ENCODE measurements around the gene DLG1.

Gene DLG1

GRCh38 chr3:197312431-197312830 lies 14.0 kb upstream of the DLG1 start:
- no peak for DNase-seq

- no peak for DNase-seq
Measured at GRCh38 chr3:197311591-197311990, 13.2 kb upstream of the DLG1 start.

- DNase-seq, result no peak
Measured at GRCh38 chr3:197309528-197310361, 11.3 kb upstream of the DLG1 start.

GRCh38 chr3:197308591-197308990 lies 10.2 kb upstream of the DLG1 start:
- DNase-seq, result no peak

- DNase-seq, result no peak
Measured at GRCh38 chr3:197306374-197307086, 8.1 kb upstream of the DLG1 start.

- no peak for DNase-seq
Measured at GRCh38 chr3:197305854-197306253, 7.4 kb upstream of the DLG1 start.

GRCh38 chr3:197303452-197303851 lies 5.0 kb upstream of the DLG1 start:
- DNase-seq, result no peak

- no peak for DNase-seq
Measured at GRCh38 chr3:197302696-197303341, 4.4 kb upstream of the DLG1 start.

GRCh38 chr3:197302033-197302432 lies 3.6 kb upstream of the DLG1 start:
- no peak for DNase-seq

- DNase-seq, result no peak
Measured at GRCh38 chr3:197300361-197300760, 1.9 kb upstream of the DLG1 start.

GRCh38 chr3:197298945-197299854 lies 788 bp upstream of the DLG1 start:
- DNase-seq, result peak; percentile 73

- peak; percentile 96 for DNase-seq
Measured at GRCh38 chr3:197297476-197298340, 704 bp downstream of the DLG1 start.

GRCh38 chr3:197297002-197297401 lies 1.4 kb downstream of the DLG1 start:
- no peak for DNase-seq

GRCh38 chr3:197296545-197296944 lies 1.9 kb downstream of the DLG1 start:
- DNase-seq, result no peak

- no peak for DNase-seq
Measured at GRCh38 chr3:197295871-197296270, 2.5 kb downstream of the DLG1 start.

GRCh38 chr3:197293605-197294237 lies 4.7 kb downstream of the DLG1 start:
- no peak for DNase-seq

- DNase-seq, result no peak
Measured at GRCh38 chr3:197292648-197293047, 5.8 kb downstream of the DLG1 start.

- no peak for DNase-seq
Measured at GRCh38 chr3:197292083-197292646, 6.2 kb downstream of the DLG1 start.

- no peak for DNase-seq
Measured at GRCh38 chr3:197289726-197290125, 8.7 kb downstream of the DLG1 start.

GRCh38 chr3:197286678-197287077 lies 11.7 kb downstream of the DLG1 start:
- DNase-seq, result no peak

GRCh38 chr3:197285557-197285956 lies 12.9 kb downstream of the DLG1 start:
- no peak for DNase-seq

All from activated effector memory CD4-positive, alpha-beta T cell treated with anti-CD3 and anti-CD28 coated beads, Interleukin-2, amount 50 U/mL, for 16 hours (primary cell).